HG03039 (cell line): Measurements from ENCODE around the gene S100A16.

Experiments used
- ATAC-seq: cut with Tn5 transposase; IDR thresholded peaks from one replicate; pipeline ENCODE4 v1.9.1; 2021; ENCODE audit warnings: mild to moderate bottlenecking, moderate library complexity; ENCODE audit not compliant: unreplicated experiment

The S100A16 gene

GRCh38 chr1:153638261-153638660 lies 25.3 kb upstream of the S100A16 start:
- no peak for ATAC-seq

DNA sequence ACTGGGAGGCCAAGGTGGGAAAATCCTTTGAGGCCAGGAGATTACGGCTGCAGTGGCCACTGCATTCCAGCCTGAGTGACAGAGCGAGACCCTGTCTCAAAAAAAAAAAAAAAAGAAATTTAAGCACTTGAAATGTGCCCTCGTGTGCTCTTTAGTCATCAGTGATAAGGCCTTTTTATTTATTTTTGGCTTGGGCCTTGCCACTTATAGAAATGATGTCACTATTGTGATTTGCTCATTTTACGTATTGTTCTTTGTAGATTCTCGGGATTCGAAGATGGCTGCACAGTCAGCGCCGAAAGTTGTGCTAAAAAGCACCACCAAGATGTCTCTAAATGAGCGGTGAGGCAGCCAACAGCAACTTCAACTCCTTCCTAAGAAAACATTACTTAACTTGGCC lies 23.4 kb upstream of the S100A16 start:
- ATAC-seq = no peak

GRCh38 chr1:153635872-153636271 lies 22.9 kb upstream of the S100A16 start:
- no peak for ATAC-seq

GRCh38 chr1:153633754-153634665 lies 21.1 kb upstream of the S100A16 start, which contains the start of gene CHTOP:
Gene CHTOP, plus strand, starts transcription at chr1:153634066. Its CDS starts 2,523 bp downstream, at chr1:153636589.
- ATAC-seq = peak; percentile 79

- no peak for ATAC-seq
These were observed 20.3 kb upstream of the S100A16 start for GRCh38 chr1:153633161-153633753.

DNA sequence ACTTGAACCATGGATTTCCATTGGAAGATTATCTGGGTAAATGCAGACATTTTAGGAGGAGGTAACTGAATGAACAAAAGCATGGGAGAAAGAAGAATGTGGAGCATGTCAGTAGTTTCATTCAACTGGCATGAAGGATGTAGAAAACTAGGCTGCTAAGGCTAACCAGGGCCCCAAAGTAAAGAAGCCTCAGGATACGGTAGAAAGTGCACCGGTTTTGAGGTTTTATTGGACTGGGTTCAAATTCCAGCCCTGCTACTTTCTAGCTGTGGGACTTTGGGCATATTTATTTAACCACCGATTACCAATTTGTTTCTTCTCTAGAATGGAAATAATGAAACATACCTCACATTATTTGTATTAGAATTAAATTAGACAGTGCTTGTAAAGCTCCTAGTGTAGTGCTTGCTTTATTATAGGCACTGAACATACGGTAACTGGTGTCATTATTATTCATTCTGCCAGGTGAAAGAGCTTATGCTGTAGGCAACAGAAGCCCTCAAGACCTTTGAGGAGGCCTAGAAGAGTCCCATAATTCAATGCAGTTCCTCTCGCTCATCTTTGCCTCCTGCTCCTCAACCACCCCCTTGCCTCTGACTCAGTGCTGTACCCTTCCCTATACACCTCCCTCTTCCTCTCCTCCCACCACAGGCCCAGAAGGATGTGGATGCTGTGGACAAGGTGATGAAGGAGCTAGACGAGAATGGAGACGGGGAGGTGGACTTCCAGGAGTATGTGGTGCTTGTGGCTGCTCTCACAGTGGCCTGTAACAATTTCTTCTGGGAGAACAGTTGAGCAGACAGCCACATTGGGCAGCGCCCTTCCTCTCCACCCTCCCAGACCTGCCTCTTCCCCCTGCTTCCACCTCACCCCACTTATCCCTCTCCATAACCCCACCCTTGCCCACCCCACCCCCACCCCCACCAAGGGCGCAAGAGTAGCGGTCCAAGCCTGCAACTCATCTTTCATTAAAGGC lies 18.4 kb upstream of the S100A16 start:
- no peak for ATAC-seq

DNA sequence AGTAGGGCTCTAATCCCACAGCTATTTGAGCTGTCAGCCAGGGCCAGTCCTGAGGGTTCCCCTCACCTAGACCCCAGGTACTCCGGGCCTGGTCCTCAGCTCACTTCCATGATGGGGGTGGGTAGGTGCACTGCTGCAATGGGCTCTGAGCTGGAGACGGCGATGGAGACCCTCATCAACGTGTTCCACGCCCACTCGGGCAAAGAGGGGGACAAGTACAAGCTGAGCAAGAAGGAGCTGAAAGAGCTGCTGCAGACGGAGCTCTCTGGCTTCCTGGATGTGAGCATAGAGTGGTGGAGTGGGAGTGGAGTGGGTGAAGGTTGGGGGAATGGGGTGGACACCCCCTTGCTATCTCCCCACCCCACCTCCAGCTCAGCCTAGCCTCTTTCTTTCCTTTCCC lies 17.4 kb upstream of the S100A16 start:
- ATAC-seq = no peak

GRCh38 chr1:153629971-153630370 lies 17.0 kb upstream of the S100A16 start:
- no peak for ATAC-seq

- ATAC-seq = no peak
These were observed 16.4 kb upstream of the S100A16 start for GRCh38 chr1:153629343-153629665.

- no peak for ATAC-seq
These were observed 15.9 kb upstream of the S100A16 start for GRCh38 chr1:153628638-153629342.

- no peak for ATAC-seq
These were observed 15.0 kb upstream of the S100A16 start, which contains the start of gene S100A1 for GRCh38 chr1:153627715-153628626. Gene S100A1, plus strand, starts transcription at chr1:153628434. Its CDS starts 2,088 bp downstream, at chr1:153630522.

GRCh38 chr1:153626904-153627714 lies 14.2 kb upstream of the S100A16 start, which contains the start of gene S100A13:
Gene S100A13, minus strand, starts transcription at chr1:153627505. Its CDS starts 1,033 bp downstream, at chr1:153626472.
- no peak for ATAC-seq

DNA sequence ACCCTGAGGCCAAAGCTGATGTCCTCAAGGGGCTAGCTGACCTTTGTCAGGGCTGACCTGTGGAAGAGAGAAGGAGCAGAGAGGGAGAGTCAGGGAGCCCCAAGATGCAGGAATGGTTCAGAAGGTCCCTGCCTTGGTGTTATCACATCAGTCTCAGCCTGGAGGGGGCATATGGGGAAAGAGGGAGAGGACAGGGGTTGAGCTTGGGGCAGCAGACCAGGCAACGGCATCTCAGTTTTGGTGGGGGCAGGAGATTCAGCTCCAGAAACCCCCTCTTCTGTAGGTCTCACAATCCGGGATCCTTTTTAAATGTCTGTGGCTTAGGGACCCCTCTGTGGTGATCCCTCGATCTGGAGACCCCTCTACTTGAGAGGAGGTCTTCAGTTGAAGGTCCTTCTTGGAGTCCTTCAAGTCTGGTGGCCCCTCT lies 13.6 kb upstream of the S100A16 start:
- ATAC-seq = no peak

- ATAC-seq = no peak
These were observed 12.2 kb upstream of the S100A16 start for GRCh38 chr1:153624965-153625611.

DNA sequence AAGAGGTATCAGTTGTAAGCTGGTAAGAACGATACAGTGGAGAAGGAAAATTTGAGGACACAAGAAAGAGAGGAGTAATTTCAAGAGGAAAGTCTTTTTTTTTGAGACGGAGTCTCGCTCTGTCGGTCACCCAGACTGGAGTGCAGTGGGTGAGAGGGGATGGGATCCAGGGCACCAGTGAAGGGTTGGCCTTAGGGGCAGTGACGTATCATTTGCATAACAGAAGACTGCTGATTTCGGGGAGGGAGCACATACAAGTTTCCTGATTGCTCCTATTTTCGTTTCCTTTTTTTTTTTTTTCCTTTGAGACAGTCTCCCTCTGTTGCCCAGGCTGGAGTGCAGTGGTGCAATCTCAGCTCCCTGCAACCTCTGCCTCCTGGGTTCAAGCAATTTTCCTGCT lies 10.2 kb upstream of the S100A16 start:
- ATAC-seq = no peak

DNA sequence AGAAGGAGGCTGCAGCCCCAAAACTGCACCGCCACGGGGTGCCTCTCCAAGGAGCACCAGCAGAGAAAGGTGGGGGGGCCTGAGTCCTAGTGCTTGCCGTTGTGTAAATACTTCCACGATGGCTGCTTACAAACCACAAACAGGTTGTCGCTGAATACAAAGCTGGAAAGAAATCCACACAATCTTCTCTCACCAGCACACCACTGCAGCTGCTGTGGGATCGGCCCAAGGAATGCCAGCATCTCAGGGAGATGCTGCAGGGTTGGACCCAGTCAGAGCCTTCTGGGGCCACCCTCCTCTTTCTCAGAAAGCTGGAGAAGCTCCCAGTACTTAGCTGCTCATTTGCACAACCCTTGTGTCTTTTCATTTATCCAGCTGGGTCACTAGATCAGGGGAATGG lies 6.2 kb upstream of the S100A16 start:
- no peak for ATAC-seq

DNA sequence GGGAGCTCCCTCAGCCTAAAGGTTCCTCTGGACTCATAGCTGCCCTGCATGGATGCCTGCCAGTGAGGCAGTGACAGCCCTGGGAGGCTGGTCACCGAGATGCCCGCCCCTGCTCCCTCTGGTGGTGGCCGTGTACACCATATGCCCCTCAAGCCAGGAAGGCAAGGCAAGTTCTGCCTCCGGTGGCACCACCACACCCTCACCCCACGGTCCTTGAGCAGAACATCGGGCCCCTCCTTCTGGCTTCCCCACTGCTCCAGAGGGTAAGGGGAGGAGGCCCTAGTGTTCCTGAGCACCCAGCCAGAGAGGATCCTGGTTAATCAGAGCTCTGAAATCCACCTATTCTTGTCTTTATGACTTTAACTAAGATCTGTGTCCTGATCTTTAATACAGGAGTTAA lies 4.7 kb upstream of the S100A16 start:
- ATAC-seq = no peak

DNA sequence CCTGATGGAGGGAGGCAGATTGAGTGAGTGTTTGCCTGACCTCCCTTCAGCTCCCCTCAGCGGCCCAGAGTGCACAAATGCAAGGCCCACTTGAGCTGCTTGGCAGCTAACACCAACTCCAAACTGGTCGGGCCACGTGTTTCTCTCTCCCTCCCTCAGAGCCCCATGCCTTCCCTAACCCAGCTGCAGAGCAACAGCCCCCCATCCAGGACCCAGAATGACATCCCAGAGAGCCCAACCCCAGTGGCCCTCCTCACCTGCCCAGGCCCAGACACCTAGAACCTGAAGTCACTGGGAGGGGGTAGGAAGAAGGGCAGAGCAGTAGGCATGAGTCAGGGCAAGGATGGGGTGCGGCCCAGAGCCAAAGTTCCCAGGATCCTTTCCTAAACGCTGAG lies 4.0 kb upstream of the S100A16 start:
- ATAC-seq = no peak
